ENCODE measurements around the gene PCDHA8.

- TF ChIP-seq ATF3 (IDR thresholded peaks at IDR 0.05) (no peak), EZH2 (IDR thresholded peaks at IDR 0.05) (no peak), CTCF (IDR thresholded peaks at IDR 0.05 in 2 of 3, conservative IDR thresholded peaks at IDR 0.05 in 1 of 3; ENCODE audit: borderline replicate concordance in 1 of 3, insufficient read depth in 1 of 3, low read depth in 2 of 3, low read length in 2 of 3) (no peak), ZNF274 (IDR thresholded peaks at IDR 0.05; ENCODE audit: low read depth, low read length) (no peak), POLR2A (IDR thresholded peaks at IDR 0.05; ENCODE audit: borderline replicate concordance, extremely low read depth, insufficient read depth, insufficient read length) (no peak), EZH2phosphoT487 (IDR thresholded peaks at IDR 0.05; ENCODE audit: borderline replicate concordance) (no peak), MAX (IDR thresholded peaks at IDR 0.05) (no peak), SRF (IDR thresholded peaks at IDR 0.05; ENCODE audit: low read depth) (no peak), POLR2AphosphoS5 (IDR thresholded peaks at IDR 0.05; ENCODE audit: low read depth, low read length) (no peak), REST (IDR thresholded peaks at IDR 0.05; ENCODE audit: low read depth) (no peak), RAD21 (IDR thresholded peaks at IDR 0.05; ENCODE audit: low read depth) (no peak)
Measured at GRCh38 chr5:140857987-140858240, 16.9 kb downstream of the PCDHA8 start.

Measured in HCT116 (cell line).